HG02610 (cell line): ENCODE results near the gene RUNX2.

Experiments used
- ATAC-seq: cut with Tn5 transposase; IDR thresholded peaks from one replicate; pipeline ENCODE4 v1.9.1; 2021; ENCODE audit warnings: mild to moderate bottlenecking, moderate library complexity; ENCODE audit not compliant: unreplicated experiment

RUNX2 gene

DNA sequence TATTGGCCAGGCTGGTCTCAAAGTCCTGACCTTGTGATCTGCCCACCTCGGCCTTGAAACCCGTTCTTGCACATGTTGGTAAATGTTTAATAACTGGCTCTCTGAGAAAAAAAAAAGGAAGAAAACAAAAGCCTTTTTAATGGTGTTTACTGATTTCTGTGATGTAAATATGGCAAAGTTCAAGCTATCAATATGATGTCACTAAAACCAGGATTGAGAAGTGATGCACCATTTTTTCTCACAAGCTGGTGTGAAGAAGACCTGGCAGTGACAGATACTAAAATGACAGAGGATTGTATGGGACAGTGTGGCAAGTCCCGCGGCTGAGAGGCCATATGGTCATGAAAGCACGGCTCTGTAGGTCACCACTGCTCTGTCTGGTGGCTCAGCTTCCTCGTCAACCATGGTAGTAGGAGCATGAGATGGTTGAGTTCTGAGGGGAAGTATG lies 245.9 kb downstream of the RUNX2 start:
- ATAC-seq = no peak

DNA sequence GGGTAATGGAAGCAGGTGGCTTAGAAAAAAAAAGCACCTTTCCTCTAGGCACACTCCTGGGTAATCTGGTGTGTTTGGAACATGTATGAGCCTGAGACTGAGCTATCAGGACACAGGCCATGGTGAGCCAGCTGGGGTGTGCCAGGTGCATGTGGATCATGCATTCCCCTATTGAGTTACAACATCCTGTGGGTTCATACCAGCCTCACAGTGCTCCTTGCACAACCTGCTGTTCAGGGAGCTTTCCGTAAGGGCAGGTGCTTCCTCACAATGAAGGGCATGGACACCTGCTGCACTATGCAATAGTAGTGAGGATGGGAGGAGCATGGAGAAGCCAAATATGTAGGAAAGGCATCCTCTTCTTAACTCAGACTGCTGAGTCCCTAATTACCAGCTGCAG lies 246.8 kb downstream of the RUNX2 start:
- no peak for ATAC-seq

- no peak for ATAC-seq
Observed at GRCh38 chr6:45576648-45577624, 248.8 kb downstream of the RUNX2 start.

DNA sequence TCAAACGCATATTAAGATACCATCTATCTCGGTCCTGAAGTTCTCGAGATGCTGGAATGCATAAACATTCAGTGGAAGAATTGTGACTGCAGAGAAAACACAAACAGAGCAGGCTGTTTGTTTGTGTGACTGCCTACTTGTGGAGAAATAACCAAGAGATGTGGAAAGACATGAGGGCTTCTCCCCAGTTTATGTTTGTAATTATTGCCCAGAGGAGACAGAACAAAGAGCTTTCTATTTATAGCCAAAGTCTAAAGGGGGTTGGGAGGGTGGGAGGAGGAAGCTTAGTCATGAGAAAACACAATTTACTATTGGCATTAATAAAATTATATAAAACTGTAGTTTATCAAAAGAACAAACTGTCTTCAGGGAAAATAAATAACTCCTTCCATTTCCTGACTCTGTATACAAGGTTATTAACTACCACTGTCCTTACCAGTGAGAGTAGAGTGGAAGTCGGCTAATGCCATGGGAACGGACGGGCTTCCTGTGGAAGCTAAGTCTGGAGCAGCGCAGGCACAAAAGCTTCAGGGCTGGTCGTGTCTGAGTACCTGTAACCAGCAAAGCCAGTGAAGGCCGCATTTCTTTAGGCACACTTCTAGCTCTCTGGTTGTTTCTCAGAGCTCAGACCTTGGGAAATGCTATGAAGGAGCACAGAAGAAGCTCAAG lies 249.8 kb downstream of the RUNX2 start:
- ATAC-seq = no peak

- no peak for ATAC-seq
Observed at GRCh38 chr6:45584127-45584526, 256.0 kb downstream of the RUNX2 start.

DNA sequence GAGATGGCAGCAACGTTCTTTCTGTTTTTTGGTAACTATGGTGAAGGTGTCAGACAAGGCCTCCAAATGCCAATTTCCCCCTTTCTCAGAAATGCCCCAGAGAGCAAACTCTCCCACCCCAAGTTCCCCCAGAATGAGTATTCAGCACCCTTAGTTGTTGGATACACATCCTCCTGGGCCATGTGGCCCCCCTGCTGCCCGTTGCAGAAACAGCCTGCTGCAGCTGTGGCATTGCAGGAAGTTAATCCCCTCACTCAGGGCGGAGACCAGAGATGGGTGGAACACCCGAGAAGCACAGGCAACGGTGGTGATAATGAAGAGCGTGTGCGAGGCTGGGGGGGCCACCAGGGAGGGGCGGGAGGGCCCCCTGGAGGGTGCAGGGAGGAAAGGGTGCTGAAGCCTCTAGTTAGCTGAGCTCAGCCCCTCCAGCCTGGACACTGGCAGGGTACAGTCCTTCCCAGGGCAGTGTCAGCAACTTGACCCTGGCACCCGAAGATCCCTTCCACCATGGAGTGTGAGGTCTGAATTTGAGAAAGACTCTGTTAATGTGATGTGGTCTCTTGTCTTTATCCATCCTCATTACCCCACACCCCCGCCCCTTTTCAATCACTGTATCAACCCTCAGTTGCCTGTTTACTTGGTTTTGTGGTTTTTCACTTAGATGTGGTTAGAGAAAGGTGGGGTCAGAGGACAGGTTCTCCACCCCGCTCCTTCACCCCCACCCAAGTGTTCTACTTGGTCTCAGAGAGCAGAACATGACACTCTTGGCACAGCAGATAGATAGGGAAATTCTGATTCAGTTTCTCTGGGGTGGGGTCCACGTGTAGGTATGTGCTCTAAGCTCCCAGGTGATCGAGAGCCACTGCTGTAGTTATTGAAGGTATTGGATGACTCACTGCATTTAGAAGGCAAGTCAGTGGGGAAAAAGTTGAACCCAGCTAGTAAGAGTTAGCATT lies 258.4 kb downstream of the RUNX2 start:
- no peak for ATAC-seq

DNA sequence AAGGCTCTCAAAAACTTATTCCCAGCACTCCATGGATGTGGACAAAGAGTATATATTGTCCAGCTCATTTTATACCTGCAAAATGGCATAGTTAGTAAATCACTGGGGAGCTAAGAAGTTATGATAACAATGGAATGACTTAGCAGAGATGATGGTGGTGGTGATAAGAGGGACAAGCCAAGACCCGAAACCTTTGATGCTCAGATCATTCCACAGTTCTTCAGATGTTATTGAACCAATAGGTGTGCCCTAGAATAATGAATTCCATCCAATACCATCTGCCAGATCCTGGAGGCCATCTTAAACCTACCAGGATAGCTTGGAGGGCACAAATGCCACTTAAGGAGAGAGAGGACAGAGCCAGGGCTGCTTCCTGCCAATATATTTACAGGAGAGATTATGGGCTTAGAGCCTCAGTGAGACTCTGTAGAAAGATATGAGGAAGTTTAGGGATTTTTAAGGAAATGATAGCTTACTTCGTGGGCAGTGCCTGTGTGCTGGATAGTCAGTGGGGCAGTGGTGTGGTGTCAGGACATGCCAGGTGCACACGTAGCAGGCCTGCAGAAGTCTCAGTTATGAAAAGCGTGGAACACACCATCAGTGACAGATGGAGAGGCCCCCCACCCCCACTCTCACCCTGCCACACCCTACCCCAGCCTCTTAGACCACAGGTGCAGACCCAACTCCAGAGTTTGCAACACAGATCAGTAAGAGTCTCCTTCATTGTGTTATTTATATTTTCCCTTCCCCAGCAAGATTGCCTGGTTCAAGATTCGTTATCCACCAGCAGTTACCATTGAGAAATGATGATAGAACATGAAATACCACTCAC lies 259.3 kb downstream of the RUNX2 start:
- no peak for ATAC-seq

GRCh38 chr6:45589367-45589766 lies 261.2 kb downstream of the RUNX2 start:
- no peak for ATAC-seq

DNA sequence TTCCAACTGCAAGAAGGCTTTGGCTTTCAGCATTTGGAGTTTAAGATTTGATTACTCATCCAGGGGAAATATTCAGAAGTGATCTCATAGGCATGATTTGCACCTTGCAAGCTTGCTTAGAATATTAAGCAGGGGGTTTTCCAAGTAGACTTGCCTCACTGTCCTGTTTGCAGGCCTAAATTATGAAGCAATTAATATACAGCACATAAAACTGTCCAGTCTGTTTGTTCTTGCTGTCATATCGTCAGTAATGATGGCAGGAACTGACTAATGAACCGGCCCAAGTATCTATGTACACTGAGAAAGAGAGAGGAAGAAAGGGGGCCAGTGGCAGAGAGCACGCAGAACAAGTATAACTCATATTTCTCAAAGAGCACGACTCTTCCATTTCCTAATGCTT lies 262.1 kb downstream of the RUNX2 start:
- ATAC-seq = no peak

DNA sequence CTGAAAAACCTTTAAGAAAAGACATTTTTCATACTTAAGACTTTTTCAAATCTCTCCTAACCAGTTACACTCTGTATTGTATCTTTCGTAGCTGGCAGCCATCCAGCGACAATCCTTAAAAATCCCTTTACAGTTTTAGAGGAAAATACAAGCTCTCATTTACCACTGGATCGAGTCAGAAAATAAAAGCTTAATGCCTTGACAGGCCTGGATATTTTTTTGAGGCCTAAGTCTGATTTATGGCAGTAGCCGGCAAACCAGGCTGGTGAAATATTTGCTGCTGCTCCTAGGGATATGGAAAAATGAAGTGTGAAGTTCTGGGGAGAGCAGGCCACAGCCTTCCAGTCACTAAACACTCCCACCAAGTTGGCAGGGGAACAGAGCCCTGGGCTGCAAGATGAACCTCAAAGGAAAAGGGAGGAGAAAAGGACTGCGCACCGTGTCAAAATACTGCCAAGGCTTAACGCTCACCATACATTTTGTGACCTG lies 262.6 kb downstream of the RUNX2 start:
- ATAC-seq = no peak

DNA sequence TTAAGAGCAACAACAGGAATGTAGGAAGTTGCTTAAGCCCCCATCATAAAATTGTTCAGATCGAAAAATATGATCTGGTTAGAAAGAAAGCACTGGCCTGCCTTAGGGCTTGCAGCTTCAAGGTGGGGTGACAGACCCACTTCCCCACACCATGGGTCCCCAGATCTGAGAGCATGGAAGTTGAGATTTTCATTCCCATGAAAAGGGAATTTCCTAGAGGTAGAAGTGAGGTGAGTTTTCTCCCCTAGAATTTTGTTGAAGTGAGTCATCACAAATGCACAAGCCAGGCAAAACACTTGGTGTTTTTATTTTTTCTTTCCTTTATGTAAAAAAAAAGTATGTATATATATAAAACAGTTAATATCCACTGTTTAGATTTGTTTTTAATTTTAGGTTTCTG lies 263.2 kb downstream of the RUNX2 start:
- no peak for ATAC-seq

DNA sequence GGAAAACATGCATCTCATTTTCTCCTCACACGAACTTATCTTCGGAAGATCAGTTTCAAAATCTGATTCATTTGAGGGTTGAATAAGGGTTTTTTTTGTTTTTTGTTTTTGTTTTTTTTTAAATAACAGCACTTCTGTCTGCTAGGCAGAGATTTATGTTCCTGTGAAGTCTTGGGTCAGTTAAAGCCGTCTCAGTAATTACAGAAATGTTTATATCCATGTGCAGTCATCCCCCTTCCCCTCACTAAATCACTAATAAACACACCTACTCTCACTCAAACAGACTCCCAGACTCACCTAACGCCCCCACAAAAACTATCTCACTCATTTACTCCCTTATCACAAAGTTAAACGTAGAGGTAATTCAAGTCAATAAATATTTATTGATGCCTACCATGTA lies 263.8 kb downstream of the RUNX2 start:
- ATAC-seq = no peak

- no peak for ATAC-seq
Observed at GRCh38 chr6:45592991-45593390, 264.9 kb downstream of the RUNX2 start.

DNA sequence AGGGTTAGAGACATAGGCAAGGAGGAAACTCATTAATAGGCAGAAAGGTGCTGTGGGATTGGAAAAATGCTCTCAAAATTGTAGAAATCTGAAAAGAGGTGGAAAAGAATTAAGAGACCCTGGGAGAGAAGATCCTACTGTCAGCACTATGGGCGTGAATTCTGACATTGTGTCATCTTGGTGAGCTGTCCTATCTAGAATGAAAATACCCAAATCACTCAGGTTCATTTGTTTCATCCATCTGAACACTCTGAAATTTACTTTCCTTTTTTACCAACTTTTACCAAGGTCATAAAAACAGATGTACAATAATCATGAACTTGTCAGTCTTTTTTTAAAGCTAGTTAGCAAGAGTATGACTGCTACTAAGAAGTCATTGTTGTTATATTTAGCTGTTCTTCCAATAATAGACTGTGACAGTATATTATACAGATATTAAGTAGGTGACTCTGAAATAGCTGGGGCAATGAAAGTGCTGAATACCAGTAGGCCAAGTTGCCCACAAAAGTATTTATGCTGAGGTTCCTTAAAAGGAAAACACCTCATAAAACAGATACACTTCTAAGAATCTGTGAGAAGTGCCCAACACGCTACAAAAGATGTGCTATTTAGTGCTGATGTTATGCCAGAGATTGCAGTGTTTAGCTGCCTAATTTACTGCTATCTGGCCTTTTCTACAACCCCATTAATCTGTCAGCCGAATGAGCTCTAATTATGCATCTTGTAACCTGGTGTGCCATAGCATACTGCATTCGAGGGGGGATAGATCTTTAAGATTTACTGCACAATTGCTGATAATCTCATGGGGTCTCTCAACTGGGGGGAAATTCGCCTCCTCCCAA lies 267.1 kb downstream of the RUNX2 start:
- ATAC-seq = no peak

GRCh38 chr6:45597424-45597823 lies 269.3 kb downstream of the RUNX2 start:
- ATAC-seq = no peak

DNA sequence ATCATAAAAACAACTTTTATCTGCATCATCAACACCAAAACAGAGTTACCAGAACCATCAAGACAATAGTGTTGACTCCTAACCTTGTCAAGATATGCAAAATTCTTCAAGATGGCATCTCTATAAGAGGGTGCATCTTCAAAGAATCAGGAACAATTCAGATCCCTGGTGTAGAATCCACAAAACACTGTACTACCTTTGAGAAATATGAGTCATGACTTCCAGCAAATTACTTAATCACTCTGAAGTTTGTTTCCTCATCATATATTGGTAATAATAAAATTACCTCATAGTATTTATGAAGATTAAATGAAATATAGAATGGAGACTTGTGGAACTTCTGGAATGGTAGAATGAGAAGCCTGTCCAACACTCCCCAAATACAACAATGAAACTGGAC lies 270.9 kb downstream of the RUNX2 start:
- ATAC-seq = no peak

DNA sequence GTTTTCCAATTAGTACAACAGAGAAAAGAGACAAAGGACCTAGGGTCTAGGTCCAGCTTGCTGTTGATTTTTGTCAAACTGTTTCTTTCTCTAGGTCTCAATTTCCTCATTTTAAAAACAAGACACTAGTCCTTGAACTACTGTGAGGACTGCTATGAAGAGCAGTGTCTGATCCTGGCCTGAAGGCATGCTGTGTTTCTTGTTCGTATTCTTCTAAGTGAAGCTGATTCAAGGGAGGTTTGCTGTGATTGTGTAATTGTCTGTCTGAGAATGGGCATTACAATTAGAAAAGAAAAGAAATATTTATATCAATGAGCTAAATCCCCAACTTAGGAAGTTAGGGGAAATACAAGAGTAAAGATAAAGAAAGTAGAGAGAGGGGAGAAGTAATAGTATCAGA lies 277.8 kb downstream of the RUNX2 start:
- no peak for ATAC-seq

GRCh38 chr6:45606831-45607400 lies 278.8 kb downstream of the RUNX2 start:
- no peak for ATAC-seq

GRCh38 chr6:45607798-45608197 lies 279.7 kb downstream of the RUNX2 start:
- no peak for ATAC-seq
